Activated B cell treated with CpG ODN at 0.5 μM for 24 hours (primary cell): Measurements from ENCODE around the gene SLC24A5. TPM values are rescaled to one million over a fixed set of nuclear protein-coding genes. Genes with fewer than 3 reads are reported as not detected.

Experiments used
- ATAC-seq: fragments of 200-7000 bp; cut with Tn5 transposase; one replicate; pipeline ENCODE4 v1.10.0; 2021; ENCODE audit warnings: low read depth, mild to moderate bottlenecking, moderate library complexity
- CTCF ChIA-PET: fragments of 350-600 bp; sonication (Branson Sonifier 250); formaldehyde crosslinking; loops from one replicate; lab custom pipeline; 2021; ENCODE audit warnings: antibody characterized with exemption; lab: Charles Lee
- POLR2A ChIA-PET: fragments of 350-600 bp; sonication (Branson Sonifier 250); formaldehyde crosslinking; loops from one replicate; lab custom pipeline; 2021; ENCODE audit warnings: antibody characterized with exemption; lab: Charles Lee
- DNase-seq: peaks from one replicate; pipeline ENCODE4 v3.0.0; 2022
- H3K27ac Mint-ChIP-seq: one replicate; pipeline ENCODE4 v1.8.0; 2020; ENCODE audit warnings: mixed read lengths
- H3K27me3 Mint-ChIP-seq: one replicate; pipeline ENCODE4 v1.8.0; 2021; ENCODE audit warnings: mixed read lengths
- H3K36me3 Mint-ChIP-seq: one replicate; pipeline ENCODE4 v1.8.0; 2021; ENCODE audit warnings: low read depth, mixed read lengths
- H3K4me1 Mint-ChIP-seq: one replicate; pipeline ENCODE4 v1.8.0; 2021; ENCODE audit warnings: mixed read lengths
- H3K4me3 Mint-ChIP-seq: one replicate; pipeline ENCODE4 v1.8.0; 2020; ENCODE audit warnings: mild to moderate bottlenecking, mixed read lengths
- H3K9me3 Mint-ChIP-seq: one replicate; pipeline ENCODE4 v1.8.0; 2020; ENCODE audit warnings: mixed read lengths
- intact Hi-C: fragments of 100-400 bp; cut with micrococcal nuclease; formaldehyde crosslinking; loops from one replicate; pipeline ENCODE4 v1.15.1; 2024
- total RNA-seq: library from RNA; stranded (reverse); gene quantifications from 2 replicates; pipeline ENCODE4 v1.2.3, GENCODE V29; 2022
- TF ChIP-seq, protein P1 (sequence below): fragments of 200-600 bp; IDR thresholded peaks from one replicate; pipeline ENCODE4 v1.8.0; 2022; ENCODE audit warnings: antibody characterized with exemption, mild to moderate bottlenecking

The SLC24A5 gene
- total RNA-seq, 1 donor from 2014 or later: not detected

DNA sequence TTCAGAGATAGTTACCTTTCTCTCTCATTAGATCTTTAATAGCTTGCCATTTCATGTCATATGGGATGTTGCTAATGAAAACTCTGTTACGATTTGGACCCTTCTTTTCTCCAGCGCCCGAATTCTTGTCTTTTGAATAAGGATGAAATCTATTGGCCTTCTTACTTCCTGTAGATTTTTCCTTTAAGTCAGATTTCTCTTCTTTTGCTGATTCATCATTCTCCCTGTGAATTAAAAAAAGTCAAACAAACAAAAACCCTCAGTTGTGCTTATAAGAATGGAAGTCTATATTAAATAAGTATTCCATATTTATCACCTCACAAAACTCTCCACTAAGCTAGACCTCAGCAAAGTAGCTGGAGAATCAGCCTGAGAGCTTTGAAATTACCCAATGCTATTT, 47.8 kb downstream of the SLC24A5 start:
- ChIA-PET CTCF (no interaction called here), POLR2A (no interaction called here)
- no peaks in the 10 kb centered on the region for H3K27me3 Mint-ChIP-seq
- intact Hi-C loops: no loop called here
- H3K27ac Mint-ChIP-seq: no peak overlapping the region
- no peak for DNase-seq
- no peak for ATAC-seq
- TF ChIP-seq, protein P1, sequence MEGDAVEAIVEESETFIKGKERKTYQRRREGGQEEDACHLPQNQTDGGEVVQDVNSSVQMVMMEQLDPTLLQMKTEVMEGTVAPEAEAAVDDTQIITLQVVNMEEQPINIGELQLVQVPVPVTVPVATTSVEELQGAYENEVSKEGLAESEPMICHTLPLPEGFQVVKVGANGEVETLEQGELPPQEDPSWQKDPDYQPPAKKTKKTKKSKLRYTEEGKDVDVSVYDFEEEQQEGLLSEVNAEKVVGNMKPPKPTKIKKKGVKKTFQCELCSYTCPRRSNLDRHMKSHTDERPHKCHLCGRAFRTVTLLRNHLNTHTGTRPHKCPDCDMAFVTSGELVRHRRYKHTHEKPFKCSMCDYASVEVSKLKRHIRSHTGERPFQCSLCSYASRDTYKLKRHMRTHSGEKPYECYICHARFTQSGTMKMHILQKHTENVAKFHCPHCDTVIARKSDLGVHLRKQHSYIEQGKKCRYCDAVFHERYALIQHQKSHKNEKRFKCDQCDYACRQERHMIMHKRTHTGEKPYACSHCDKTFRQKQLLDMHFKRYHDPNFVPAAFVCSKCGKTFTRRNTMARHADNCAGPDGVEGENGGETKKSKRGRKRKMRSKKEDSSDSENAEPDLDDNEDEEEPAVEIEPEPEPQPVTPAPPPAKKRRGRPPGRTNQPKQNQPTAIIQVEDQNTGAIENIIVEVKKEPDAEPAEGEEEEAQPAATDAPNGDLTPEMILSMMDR: no peak
- H3K36me3 Mint-ChIP-seq: peaks cover 31% of the 10 kb centered on the region
- H3K4me3 Mint-ChIP-seq: no peak overlapping the region
- no peaks in the 10 kb centered on the region for H3K9me3 Mint-ChIP-seq
- H3K4me1 Mint-ChIP-seq: no peaks in the 10 kb centered on the region

DNA sequence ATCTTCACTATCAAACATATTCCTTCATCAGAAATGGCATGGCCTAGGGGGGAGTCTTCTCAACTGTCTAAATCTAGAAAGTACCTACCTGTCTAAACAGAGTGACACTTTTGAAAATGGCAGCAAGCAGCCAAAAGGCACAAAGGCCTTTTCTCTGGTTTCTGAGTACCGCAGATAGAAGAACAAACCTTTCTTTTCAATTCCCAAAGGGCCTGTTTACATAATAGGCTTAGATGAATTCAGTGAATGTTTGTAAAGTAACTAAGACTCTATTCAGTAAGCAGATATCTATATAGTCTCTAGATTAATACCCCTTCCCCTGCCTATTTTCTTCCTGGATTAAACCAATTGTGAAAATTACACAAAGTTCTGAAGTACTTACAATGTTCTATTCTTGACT, 50.2 kb downstream of the SLC24A5 start:
- H3K36me3 Mint-ChIP-seq: peaks cover 20% of the 10 kb centered on the region
- intact Hi-C loops: loop anchor here (10.0 kb wide), 3 partner anchors 704 to 1454 kb away; partner anchors contain the start of genes DTWD1, EID1, FAM227B and SECISBP2L
- no peak overlapping the region for H3K4me3 Mint-ChIP-seq
- TF ChIP-seq, protein P1: no peak
- H3K27ac Mint-ChIP-seq: no peak overlapping the region
- no peaks in the 10 kb centered on the region for H3K9me3 Mint-ChIP-seq
- POLR2A ChIA-PET: no interaction called here
- H3K4me1 Mint-ChIP-seq: peaks cover 5% of the 10 kb centered on the region
- CTCF ChIA-PET: no interaction called here
- DNase-seq (no peak), ATAC-seq (no peak)
- no peaks in the 10 kb centered on the region for H3K27me3 Mint-ChIP-seq

DNA sequence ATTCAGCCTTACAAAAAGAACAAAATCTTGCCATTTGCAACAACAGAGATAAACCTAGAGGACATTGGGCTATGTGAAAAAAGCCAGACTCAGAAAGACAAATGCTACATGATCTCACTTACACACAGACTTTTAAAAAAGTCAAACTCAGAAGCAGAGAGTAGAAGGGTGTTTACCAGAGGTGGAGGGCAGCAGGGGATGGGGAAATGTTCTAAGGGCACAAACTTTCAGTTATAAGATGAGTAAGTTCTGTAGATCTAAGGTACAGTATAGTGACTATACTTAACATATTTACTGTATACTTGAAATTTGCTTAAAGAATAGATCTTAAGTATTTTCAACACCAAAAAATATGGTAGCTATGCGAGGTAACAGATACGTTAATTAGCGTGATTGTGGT, 54.3 kb downstream of the SLC24A5 start:
- TF ChIP-seq, protein P1: no peak
- Mint-ChIP-seq H3K27ac (no peak overlapping the region), H3K4me1 (peaks cover 18% of the 10 kb centered on the region), H3K9me3 (no peaks in the 10 kb centered on the region), H3K27me3 (peaks cover 4% of the 10 kb centered on the region), H3K4me3 (no peak overlapping the region), H3K36me3 (peaks cover 3% of the 10 kb centered on the region)
- CTCF ChIA-PET: no interaction called here
- ATAC-seq: no peak
- POLR2A ChIA-PET: no interaction called here
- intact Hi-C loops: loop anchor here (10.0 kb wide), 3 partner anchors 700 to 1450 kb away; partner anchors contain the start of genes DTWD1, EID1, FAM227B and SECISBP2L
- no peak for DNase-seq

DNA sequence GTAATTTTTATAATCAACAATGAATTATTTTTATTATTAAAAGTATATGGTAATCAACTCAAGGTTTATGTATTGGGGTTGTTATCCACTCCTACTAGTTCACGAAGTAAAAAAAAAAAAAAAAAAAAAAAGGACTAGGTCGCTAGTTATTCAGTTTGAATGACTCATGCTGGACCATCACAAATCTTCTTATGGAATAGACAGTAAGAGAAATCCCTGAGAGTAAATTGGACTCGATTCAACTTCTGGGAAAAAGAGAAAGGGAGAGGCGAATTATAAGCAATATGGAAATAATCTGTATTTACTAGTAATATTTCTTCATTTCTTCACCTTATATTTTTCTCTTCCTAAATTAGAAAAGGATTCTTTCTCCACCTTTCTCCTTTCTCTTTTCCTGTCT, 55.3 kb downstream of the SLC24A5 start:
- intact Hi-C loops: loop anchor here (10.0 kb wide), 3 partner anchors 699 to 1449 kb away; partner anchors contain the start of genes DTWD1, EID1, FAM227B and SECISBP2L

DNA sequence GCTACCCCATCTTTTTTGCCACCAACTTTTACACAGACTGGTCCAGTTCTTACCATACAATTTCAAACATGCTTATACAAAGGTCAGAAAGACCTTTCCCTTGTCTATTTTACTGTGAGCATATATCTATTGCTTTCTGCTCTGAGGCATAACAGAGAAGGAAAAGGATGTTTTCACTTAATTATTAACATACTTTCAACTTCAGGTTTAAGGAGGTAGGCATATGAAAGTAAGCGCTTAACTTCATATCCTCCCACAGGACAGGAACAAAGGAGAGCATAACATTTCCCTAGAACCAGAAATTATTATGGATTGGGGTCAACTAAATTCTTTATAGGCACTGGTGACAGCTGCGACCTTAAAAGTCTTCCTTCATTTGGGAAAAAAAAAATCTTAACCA, 56.2 kb downstream of the SLC24A5 start:
- intact Hi-C loops: loop anchor here (10.0 kb wide), 3 partner anchors 698 to 1448 kb away; partner anchors contain the start of genes DTWD1, EID1, FAM227B and SECISBP2L
- peaks cover 11% of the 10 kb centered on the region for H3K27me3 Mint-ChIP-seq
- peaks cover 18% of the 10 kb centered on the region for H3K4me1 Mint-ChIP-seq
- POLR2A ChIA-PET: interaction anchor here (1.0 to 1.5 kb wide), 2 partner anchors 154 to 634 kb away, joined by 3 read pairs; partner anchors contain the start of genes CEP152 and DUT
- H3K36me3 Mint-ChIP-seq: peaks cover 3% of the 10 kb centered on the region
- no peaks in the 10 kb centered on the region for H3K9me3 Mint-ChIP-seq
- peak overlapping the region; percentile 90 for H3K27ac Mint-ChIP-seq
- TF ChIP-seq, protein P1: no peak
- H3K4me3 Mint-ChIP-seq: peak overlapping the region; percentile 94
- CTCF ChIA-PET: no interaction called here
- DNase-seq (no peak), ATAC-seq (no peak)

More for the DNA sequence above, 55.3 kb downstream of the SLC24A5 start:
- POLR2A ChIA-PET: no interaction called here
- TF ChIP-seq, protein P1: no peak
- Mint-ChIP-seq H3K27ac (no peak overlapping the region), H3K4me1 (peaks cover 18% of the 10 kb centered on the region), H3K4me3 (no peak overlapping the region), H3K36me3 (peaks cover 3% of the 10 kb centered on the region), H3K27me3 (peaks cover 5% of the 10 kb centered on the region), H3K9me3 (no peaks in the 10 kb centered on the region)
- DNase-seq (no peak), ATAC-seq (no peak)
- CTCF ChIA-PET: no interaction called here
